NCI-H1092 (cell line): ENCODE results near the gene C1orf21.

Experiments
- DNase-seq: peaks from one replicate; lab custom pipeline; 2025; lab: John Stamatoyannopoulos, UW

C1orf21 gene

DNA sequence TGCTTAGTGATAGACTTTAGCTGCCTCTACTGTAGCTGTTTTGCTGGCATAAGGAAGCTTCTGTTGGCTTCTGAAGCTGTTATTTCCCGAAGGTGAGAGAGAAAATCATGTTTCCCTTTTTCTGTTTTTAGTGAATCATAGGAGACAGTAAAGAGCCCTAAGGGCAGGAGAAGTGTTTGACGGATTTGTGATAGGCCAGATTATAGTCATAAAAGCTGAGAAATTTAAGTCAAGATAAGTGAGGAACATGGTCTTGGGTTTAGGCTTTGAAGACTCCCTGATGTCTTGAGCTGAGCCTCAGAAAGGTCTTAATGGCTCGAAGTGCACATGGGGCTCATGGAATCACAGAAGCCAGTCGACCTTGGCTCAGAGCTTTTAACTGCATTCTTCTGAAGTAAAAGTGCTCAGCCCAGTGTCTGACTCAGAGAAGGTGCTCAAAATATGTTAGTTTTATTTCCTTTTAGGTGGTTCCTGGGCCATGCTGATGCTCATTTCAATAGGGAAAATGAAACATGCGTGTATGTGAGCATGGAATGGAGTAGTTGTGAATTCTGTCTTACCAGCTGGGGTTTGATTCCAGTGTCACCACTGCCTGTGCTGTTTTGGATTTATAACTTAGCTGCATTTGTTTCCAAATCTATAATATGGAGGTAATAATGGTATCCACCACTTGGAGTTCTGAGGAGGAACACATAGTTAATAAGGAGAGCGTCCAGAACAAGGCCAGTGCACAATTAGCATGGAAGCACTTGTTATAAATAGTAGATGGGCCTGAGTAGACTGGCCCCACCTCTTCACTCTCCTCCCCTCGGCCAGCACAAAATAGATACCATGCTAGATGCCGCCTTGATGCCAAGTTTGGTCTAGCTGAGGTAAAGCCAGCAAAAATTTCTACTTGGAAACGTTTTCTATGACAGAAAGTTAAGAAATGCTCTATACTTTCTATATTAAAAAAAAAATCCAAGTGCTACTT, 99.2 kb downstream of the C1orf21 start:
- no peak for DNase-seq

DNA sequence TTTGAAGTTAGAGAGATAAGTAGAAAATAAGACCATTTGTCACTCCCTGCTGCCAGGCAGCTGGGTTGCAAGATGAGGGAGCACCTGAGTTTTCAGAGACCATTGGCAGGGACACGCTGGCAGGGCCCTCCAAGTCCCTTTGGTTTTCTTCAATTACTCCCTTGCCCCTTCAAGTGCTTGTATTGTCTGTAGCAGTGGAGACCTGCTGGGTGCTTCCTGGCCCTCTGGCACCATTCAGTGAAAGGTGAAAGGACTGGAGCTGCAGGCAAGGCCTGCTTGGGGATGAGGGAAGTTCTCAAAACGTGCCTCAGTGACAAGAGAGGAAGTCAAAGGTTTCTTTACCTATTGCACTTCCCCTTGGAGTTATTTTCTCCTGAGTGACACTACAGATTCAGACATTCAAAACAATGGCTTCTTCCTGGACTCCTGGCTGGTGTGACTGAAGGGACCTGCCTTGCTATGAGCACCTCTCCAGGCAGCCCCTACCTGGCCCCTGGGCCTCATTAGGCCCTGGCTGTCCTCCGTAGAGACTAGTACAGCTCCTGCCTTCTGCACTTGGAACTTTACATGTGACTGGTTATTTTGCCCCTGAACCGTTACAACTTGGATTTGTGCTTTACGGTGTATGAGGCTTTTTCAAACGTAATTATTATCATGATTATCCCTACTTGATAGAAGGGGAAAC, 100.1 kb downstream of the C1orf21 start:
- no peak for DNase-seq

DNA sequence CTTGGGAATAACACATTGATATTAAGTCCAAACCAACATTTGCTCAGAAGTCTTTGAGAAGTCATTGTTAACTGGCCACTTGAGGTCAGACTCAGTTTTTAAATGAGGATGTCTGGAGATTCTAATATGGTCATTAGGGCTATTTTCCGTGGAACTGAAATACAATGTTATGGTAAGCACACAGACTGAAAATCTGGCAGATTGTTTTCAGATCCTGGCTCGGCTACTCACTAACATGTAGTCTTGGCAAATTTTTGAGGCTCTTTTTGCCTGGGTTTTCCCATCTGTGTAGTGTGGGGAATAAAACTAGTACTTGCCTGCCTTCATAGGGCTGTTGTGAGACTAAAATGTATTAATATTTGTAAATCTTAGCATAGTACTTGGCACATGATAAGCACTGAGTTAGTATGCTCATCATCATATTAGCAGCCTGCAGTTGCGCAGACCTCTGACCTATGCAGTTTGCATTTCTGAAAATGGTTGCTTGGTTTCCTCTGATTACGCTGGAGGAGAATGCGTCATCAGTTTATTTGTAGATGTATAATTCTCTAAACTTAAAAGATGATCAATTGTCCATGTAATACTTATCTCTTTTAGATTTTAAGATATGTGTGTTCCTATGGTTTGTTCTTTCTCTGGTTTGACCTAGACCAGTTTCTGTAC, 100.8 kb downstream of the C1orf21 start:
- no peak for DNase-seq

DNA sequence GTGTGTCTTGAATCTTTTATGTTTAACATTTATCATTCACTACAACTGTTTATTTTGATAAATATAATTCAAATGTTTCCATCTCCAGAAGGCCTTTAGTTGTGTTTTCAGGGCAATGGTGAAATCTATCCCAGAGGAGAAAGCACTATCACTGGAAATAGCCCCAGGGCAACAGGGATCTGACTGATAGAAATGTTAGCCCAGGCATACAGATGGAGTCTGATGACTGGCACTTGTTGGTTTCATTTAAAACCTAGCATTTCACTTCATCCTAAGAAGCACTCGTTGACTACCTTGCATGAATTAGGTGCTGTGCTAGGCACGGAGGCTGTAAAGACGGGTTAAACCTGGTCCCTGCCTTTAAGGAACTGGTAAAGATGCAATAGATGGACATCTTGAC, 103.1 kb downstream of the C1orf21 start:
- no peak for DNase-seq

DNA sequence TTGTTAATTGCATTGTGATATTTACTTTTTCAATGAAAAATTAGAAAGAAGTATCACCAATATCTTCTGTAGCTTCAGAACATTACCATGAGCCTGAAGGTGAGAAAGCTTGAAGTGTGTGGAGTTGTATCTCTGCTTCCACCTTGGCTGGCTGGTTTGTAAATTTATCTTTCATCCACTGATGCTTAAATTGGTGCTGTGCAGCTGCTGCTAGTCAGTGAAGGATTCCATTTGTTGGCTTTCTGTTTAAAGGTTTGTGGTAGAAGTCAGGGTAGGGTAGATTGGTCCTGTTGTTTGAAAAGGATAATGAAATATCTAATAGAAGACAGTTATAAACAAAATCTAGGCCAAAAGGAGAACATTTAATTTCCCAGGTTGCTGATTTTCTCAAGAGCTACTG, 105.7 kb downstream of the C1orf21 start:
- DNase-seq = no peak

DNA sequence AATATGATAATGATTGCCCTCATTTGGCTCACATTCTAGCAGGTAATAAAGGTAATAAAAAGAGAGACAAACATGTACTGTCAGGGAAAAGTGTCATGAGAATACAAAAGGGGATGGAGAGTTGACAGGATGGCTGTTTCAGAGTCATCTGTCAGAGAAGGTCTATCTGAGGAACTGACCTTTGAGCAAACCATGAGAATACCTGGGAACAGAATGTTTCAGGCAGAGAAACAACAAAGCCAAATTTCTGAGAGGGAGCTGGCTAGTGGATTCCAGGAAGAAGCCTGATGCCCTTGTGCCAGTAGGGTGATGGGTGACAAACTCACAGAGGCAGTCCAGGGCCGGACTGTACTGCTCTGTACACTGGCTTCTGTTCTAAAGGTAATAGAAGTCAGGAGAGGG, 107.2 kb downstream of the C1orf21 start:
- no peak for DNase-seq

DNA sequence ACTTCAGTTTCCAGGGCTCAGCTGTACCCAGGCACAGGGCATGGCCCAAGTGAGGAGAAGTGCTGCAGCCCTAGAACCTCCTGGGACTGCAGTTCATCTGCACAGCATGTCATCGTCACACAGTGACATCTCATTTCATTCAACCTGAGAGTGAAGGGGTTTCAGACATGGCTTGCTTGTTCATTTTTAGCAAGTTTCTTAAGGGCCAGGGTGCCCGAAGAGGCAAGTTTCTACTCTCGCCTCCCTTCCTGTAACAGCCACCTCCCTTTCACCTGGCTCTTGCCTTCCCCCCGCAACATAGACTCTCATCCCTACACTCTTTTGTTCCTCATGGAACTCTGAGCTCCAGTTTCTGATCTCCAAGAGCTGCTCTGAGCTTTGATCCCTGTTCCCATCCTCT, 108.1 kb downstream of the C1orf21 start:
- DNase-seq = no peak

DNA sequence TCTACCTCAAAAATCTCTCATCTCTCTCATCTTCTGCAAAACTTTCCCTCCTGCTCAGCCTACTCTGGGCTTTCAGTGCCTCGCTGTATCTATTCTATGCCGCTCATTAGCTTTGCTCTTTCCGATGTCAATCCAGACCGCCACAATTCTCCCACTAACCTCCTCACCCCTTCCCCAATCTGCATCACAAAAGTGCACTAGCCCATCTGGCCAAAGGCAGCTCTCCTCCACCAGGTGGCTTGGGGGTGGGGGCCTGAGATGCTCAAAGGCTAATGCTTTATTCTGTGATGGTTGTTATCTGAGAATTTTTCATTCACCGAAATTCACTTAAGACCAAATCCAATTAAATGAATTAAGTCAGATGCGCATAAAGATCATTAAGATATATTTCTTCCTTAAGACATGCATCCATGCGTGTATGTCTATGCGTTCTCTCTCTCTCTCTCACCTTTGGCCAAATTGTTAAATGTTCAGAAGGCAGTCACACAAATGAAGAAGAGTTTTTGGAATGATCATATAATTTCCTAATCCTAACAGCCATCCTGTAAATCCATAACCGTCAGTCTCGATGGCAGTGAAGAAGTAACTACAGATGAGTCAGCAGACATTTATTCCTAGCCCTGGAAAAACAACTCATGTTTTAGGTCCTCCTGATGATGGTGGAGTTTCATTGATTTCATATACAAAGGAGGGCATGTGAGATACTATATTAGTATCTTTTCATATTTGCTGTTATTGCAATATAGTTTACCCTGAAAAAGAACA, 111.3 kb downstream of the C1orf21 start:
- DNase-seq = no peak

DNA sequence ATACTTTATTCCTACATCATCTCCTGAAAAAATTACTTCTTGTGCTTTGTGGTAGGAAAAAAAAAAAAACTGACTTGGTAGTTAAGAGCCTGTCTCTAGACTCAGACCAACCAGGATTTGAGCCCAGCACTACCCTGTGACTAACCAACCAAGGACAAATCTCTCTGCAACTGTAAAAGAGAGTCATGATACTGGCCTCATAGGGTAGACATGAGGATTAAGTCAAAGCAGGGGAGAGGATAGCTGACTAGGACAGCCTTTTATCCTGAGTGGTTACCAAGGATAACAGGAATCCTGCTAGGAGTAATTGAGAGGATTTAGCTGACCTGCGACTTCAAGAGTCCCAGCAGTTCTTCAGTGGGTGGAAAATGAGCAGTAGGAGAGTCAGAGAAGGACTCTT, 112.8 kb downstream of the C1orf21 start:
- no peak for DNase-seq

DNA sequence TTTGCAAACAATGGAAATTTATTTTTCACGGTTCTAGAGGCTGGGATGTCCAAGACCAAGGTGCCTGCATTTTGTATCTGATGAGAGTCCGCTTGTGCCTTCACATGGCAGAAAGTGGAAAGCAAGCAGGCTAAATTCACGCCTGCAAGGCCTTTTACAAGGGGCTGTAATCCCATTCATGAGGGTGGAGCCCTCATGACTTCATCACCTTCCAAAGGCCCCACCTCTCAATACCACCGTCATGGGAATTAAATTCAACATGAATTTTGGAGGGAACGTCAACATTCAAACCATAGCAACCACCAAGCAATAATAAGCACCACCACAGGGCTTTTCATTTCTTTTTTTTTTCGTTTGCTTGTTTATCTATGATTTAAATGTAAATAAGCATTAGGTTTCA, 115.3 kb downstream of the C1orf21 start:
- DNase-seq = no peak

DNA sequence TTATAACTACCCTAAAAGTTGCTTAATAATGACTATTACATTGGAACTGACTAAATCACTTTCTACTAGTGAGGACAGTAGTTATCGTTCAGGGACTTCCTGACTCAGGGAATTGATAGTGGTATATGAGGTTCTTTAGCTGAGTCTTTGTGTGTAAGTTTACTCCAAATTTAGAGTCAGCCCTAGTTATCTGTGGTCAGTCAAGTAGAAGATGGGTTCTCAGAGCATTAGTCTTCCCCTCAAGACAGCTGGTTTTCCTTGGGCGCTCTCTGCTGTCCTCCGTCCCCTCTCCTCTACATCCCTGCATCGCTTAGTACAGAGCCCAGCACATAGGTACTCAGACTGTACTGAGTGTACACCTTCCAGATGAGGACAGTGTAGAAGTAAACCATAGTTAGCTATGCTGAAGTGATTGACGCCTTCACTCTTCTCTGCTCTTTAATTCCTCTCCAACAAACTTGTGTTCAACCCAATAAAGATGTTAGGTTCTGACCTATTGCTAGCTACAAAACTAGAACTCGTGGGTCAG, 116.5 kb downstream of the C1orf21 start:
- no peak for DNase-seq

DNA sequence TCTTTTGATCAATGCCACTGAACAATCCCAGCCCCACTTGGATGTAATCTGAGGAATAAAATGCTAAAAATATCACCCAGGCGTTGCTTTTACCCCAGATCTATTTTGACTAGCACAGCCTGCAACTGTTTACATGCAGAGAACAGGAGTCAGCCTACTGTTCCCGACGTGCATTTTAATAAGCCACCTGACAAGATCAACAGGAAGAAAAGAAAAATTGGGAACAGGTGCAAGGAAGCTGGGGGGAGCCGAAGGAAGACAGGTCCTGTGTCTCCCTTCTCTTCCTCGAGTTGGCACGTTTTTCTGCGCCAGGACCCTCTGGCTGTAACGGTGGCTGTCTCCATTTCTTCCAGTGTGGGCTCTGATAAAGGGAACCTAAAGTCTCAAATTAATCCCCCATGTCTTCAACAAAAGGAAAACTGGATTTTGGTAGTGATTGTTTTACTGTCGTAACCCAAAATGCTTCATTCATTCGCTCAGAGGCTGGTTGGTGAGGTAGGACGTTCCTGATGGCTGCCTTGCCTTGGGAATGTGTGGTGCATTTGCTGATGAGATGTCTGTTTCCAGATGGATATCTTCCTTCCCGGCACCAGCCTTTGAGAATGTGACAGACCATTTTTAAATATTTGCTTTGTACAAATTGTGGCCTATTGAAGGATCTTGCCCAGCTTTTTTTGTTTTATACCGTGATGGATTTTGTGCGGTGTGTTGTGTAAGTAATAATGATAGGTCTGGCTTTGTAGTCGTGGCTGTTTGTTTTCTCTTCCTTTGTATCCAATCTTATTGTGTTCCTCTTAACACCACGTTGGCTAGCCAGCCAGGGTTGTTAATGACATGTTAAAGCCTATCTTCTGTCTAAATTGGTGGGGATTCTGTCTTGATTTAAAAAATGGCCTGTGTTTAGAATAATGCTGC, 117.5 kb downstream of the C1orf21 start:
- no peak for DNase-seq

DNA sequence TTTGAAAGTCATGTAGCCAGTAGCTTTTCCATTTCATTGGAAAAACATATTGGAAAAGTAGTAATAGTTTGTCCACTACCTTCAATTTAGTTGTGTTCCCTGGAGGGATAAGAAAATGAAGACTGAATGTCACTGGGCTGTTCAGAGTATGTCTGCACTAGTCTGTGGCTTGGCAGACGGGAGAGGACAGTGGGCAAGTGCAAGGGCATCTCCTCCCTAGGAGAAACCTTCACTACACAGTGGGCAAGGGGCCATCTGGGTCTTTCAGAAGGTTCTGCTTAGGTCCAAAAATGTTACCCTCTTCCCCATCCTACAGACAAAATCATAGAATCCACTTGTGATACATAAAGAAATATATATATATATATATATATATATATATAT, 118.1 kb downstream of the C1orf21 start:
- DNase-seq = no peak

DNA sequence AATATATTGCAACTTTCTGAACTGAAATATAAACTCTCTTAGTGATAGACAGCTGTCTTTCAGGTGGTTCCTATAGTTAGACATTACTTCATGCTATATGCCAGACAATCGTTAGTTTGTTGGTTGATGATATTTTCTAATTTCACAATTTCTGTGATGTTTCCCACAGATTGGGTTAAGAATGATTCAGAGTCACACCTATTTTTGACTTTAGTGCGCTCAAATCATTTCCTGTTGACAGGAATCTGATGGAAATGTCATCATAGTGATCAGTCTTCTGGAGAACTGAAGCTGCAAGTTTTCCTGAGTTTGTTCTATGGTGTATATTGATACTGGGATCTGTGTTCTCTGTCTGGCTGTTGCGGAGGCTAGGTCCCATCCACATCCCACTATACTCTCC, 119.7 kb downstream of the C1orf21 start:
- DNase-seq = no peak

DNA sequence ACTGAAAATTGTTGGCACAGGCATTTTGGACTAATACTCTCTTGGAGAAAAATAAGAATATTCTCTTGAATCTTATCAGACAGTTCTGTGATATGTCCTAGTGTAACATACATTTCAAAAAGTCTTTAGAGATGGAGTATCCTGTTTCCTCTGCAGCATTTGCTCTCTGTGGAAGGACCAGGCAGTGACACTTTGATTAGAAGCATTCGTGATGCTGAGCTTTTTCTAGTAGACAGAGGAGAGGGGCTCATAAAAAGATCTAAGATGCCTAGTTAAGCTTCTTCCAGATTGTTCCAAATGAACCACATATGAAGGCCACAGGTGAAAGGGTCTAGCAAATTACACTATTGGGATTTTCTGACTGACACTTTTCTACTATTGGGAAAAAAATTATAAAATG, 120.3 kb downstream of the C1orf21 start:
- DNase-seq = no peak

DNA sequence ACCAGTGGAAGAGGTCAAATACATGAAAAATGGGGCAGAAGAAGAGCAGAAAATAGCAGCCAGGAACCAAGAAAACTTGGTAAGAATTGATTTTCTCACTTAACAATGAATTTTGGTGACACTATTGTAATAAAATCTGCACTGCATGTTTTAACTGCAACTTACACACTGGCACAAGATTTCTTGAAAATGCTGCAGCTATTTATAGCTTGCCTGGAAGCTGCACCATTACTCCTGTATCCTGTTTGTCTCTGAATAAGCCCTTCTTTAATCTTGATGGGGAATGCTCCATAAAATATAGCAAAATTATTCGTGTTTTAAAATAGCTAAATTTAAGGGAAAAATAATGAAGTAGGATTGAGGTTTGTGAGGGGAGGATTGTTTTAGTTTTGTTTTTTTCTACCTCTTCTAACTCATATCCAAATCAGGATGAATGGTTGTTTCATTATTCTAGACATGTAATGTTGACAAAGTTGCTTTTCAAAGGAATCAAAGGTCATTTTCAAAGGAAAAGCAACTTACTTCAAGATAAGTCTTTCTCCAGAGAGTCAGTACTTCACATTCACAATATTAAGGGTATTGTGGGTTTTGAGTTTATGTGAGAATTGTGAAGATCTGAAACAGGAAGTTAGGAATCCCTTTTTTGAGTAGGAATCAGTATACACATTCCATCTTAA, 120.9 kb downstream of the C1orf21 start:
- DNase-seq = no peak

DNA sequence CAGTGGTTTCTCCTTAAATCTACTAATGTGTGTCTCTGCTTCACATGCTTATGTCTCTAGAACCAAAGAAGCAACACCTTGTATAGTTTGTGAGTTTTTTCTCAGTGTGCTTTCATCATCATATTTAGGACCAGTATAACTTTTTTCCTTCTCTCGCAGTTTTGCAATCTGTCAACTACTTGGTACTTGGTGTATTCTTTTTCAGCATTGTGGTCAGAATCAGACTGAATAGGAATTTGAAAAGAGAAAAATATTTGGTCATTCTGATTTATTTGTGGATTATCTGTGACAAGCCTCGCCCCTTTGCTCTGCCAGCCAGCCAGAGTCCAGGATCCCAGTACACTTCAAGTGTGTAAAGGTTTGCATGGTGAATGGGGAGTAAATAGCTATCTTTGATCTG, 122.3 kb downstream of the C1orf21 start:
- DNase-seq = no peak

DNA sequence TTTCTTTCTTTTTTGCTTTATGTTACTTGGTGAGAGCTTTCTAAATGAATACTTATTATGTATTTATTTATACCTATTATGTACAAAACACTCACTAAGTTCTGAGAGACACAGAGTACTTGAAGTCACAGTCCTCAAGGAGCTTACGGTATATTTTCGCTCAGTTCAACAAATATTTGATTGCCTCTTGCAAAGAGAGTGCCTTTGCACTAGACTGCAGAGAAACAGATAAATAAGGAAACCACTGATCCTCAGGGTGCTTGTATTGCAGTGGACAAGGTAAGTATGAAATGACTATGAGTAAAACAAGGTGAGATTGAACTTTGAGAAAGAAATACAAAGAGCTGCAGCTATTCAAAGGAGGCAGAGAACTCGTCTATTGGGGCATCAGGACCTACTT, 123.3 kb downstream of the C1orf21 start:
- no peak for DNase-seq

DNA sequence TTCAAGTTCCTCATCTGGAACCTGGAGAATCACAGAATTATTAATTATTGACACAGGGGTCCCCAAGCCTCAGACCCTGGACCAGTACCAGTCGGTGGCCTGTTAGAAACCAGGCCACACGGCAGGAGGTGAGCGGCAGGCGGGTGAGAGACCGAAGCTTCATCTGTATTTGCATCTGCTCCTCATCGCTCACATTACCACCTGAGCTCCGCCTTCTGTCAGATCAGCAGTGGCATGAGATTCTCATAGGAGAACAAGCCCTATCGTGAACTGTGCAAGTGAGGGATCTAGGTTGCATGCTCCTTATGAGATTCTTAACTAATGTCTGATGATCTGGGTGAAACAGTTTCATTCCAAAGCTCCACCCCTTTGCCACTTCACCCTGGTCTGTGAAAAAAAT, 125.9 kb downstream of the C1orf21 start:
- no peak for DNase-seq

DNA sequence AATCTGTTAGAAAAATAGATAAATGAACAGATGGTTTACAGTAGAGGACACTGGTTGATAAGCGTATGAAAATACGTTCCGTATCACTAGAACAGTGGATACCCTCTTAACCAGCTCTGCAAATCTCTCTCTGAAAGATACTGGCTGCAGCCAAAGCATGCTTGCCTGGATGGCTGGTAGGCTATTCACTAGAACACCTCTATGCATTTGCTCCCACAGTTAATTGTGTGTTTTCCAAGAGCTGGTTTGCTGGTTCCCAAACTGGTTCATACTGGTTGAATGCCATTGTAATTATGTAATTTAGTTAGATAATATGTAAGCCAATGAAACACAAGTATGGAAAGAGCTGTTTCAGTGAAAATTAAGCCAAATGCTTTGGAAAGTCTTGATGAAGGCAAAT, 126.6 kb downstream of the C1orf21 start:
- no peak for DNase-seq
